Effector memory CD4-positive, alpha-beta T cell (primary cell): ENCODE data around the gene VCL.
"Not testable (repeated sequence)": the region's sequence is repeated elsewhere in the genome, so short reads cannot be mapped to it uniquely, and the experiment has no call there.

ENCODE experiments used
- DNase-seq, 3 donors: peaks; one replicate each; pipeline ENCODE4 v3.0.0-alpha.2; 2020
- H3K27ac ChIP-seq: 2 replicates; pipeline ENCODE4 v1.7.0; 2013; ENCODE audit warnings: mild to moderate bottlenecking, low read length, moderate library complexity; ENCODE audit not compliant: insufficient read depth, poor library complexity, severe bottlenecking
- H3K27me3 ChIP-seq: replicated peaks from 2 replicates; pipeline ENCODE4 v1.7.0; 2013; ENCODE audit warnings: mild to moderate bottlenecking, low read length; ENCODE audit not compliant: insufficient read depth, control insufficient read depth, poor library complexity, severe bottlenecking
- H3K36me3 ChIP-seq: 2 replicates; pipeline ENCODE4 v1.7.0; 2013; ENCODE audit warnings: mild to moderate bottlenecking, low read length, moderate library complexity; ENCODE audit not compliant: control insufficient read depth, insufficient read depth
- H3K4me1 ChIP-seq: 2 replicates; pipeline ENCODE4 v1.7.0; 2013; ENCODE audit warnings: low read length, mild to moderate bottlenecking; ENCODE audit not compliant: control insufficient read depth, insufficient read depth, poor library complexity, severe bottlenecking
- H3K4me3 ChIP-seq: 2 replicates; pipeline ENCODE4 v1.7.0; 2013; ENCODE audit warnings: low read length, low read depth, mild to moderate bottlenecking; ENCODE audit not compliant: insufficient read depth, poor library complexity, severe bottlenecking
- H3K9me3 ChIP-seq: 2 replicates; pipeline ENCODE4 v1.7.0; 2013; ENCODE audit warnings: mild to moderate bottlenecking, low read length, moderate library complexity; ENCODE audit not compliant: control insufficient read depth

Gene VCL

DNA sequence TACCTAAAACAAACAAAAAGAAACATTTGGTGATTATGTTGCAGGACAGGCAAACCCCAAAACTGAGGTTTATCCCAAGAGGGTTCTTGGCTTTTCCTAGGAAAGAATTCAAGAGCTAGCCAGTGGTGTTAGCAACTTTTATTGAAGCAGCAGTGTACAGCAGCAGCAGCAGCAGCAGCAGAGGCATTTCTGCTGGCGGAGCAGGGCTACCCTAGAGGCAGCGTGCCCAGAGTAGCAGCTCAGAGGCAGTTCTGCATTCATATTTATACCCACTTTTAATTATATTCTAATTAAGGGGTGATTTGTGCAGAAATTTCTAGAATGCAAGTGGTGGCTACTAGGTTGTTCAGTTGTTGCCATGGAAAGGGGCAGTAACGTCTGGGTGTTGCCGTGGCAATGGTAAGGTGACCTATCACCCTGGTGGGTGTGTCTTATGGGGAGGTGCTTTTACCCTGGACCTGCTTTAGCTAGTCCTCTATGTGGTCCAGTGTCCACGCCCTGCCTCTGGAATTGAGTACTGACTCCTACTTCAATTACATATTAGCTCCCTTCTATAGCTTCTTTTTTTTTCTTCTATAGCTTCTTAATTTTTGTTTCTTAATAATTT is 53.9 kb downstream of the VCL start:
- no peaks in the 10 kb centered on the region for H3K36me3 ChIP-seq
- DNase-seq, result no peak
- H3K4me3 ChIP-seq, result no peak overlapping the region
- H3K4me1 ChIP-seq, result peaks cover 3% of the 10 kb centered on the region
- no peak overlapping the region for H3K27ac ChIP-seq
- no peaks in the 10 kb centered on the region for H3K9me3 ChIP-seq
- H3K27me3 ChIP-seq, result no peaks in the 10 kb centered on the region

DNA sequence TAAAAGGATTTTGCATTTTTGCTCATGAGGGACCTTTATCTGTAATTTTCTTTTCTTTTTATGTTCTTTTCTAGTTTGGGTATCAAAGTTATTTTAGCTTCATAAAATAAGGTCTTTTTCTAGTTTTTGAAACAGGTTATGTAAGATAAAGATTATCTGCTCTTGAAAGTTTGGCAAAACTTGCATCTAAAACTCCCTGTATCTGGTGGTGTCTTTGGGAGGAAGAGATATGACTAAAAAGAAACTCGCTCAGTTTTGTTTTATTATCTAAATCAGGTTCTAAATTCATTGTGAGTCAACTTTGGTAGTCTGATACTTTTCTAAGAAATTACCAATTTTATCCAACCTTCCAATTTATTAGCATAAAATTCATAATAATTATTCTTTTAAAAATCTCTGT is 55.1 kb downstream of the VCL start:
- H3K36me3 ChIP-seq, result no peaks in the 10 kb centered on the region
- no peaks in the 10 kb centered on the region for H3K9me3 ChIP-seq
- no peaks in the 10 kb centered on the region for H3K27me3 ChIP-seq
- no peak for DNase-seq
- H3K4me1 ChIP-seq, result peaks cover 6% of the 10 kb centered on the region
- H3K4me3 ChIP-seq, result no peak overlapping the region
- no peak overlapping the region for H3K27ac ChIP-seq

DNA sequence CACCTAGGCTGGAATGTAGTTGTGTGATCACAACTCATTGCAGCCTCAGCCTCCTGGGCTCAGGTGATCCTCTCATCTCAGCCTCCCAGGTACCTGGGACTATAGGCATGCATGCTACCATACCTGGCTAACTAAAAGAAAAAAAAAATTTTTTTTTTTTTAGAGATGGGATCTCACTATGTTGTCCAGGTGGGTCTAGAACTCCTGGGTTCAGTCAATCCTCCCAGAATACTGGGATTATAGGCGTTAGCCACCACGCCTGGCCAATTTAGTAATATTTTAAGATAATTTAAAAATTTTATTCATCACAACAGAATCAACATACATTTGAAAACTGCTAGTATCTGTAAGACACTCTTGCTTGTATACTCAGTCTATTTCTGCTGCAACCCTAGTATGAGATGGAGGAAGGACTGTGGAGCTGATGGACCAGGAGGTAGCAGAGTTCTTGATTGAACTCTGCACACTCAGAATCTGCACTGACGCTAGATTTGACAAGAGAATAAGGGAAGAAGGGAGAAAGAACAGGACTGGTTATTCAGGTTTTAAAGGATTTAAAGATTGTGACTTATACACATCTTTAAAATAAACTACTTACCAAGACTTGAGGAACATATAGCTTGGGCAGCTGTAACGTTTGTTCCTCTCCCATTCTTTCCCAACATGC is 57.6 kb downstream of the VCL start:
- no peak overlapping the region for H3K27ac ChIP-seq
- H3K9me3 ChIP-seq, result no peaks in the 10 kb centered on the region
- no peak overlapping the region for H3K4me3 ChIP-seq
- DNase-seq, result no peak
- no peaks in the 10 kb centered on the region for H3K36me3 ChIP-seq
- no peaks in the 10 kb centered on the region for H3K27me3 ChIP-seq
- peaks cover 15% of the 10 kb centered on the region for H3K4me1 ChIP-seq

DNA sequence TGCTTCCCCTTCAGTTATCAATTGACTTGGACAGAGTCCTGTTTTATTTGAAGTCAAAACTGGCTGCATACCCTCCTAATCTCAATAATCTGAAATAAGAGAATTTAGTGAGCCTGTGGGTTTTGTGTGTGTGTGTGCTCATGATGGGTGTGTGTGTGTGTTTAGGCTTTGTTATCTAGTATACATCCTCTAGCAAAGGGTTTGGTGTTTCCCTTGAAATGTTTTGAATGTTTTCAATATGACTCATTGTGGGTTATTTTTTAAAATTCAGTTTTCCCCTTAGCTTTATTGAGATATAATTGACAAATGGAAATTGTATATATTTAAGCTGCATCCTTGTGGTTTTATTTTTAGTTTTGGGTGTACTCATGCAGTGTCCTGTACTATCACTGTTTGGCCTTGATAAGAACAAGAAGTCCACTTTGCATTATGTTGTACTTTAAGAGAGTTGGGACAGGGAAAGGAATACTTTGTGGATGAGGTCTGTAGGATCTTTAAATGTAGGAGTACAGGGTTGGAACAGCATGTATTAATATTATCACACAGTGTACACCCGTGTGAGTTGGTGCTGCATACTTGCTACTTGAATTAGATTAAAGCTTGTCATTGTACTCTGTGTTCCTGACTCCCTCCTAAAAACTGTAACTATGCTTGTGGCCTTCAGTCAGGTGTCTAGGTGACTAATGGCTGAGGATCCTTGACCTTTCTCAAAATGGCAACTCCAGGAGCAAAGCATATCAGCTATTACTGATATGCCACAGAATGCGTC is 58.3 kb downstream of the VCL start:
- Histone ChIP-seq H3K36me3 (no peaks in the 10 kb centered on the region), H3K9me3 (no peaks in the 10 kb centered on the region), H3K27ac (no peak overlapping the region), H3K4me3 (no peak overlapping the region), H3K4me1 (peaks cover 15% of the 10 kb centered on the region), H3K27me3 (no peaks in the 10 kb centered on the region)
- no peak for DNase-seq

DNA sequence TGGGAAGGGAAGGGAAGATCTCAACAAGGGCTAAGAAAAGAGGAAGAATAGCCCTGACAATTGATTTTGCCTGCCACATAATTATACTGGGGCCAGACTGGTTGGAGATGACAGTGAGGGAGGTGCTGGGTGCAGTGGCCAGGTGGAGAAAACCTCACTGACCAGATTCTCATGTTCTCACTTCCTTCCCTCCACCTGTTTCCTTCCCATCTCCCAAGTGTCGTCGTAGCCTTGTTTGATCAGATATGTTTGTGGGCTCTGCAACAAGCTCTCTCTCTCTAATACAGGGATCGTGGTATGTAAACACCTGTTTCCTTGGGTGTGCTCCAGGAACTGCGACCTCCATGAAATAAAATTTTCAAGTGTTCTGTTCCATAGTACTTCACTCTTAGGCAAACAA is 60.2 kb downstream of the VCL start:
- H3K27me3 ChIP-seq, result no peaks in the 10 kb centered on the region
- H3K9me3 ChIP-seq, result no peaks in the 10 kb centered on the region
- DNase-seq, result no peak
- H3K27ac ChIP-seq, result no peak overlapping the region
- H3K4me1 ChIP-seq, result peaks cover 15% of the 10 kb centered on the region
- no peak overlapping the region for H3K4me3 ChIP-seq
- no peaks in the 10 kb centered on the region for H3K36me3 ChIP-seq

DNA sequence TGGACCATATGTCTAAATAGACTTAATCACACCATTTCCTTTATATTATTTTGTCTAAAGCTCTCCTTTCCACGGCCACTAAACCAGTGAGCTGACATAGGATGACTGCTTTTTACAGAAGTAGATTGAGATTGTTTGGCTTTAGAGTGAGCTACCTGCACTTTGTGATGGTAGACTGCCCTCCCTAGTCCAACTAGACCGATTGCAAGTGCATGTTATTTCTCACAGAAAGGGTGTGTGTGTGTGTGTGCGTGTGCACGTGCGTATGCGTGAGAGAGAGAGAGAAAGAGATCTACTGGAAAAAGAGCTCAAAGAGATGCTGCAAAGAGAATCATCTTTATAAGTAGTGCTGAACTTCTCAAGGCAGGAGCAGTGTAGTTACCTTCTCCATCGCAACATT is 60.7 kb downstream of the VCL start:
- H3K4me1 ChIP-seq, result peaks cover 15% of the 10 kb centered on the region

DNA sequence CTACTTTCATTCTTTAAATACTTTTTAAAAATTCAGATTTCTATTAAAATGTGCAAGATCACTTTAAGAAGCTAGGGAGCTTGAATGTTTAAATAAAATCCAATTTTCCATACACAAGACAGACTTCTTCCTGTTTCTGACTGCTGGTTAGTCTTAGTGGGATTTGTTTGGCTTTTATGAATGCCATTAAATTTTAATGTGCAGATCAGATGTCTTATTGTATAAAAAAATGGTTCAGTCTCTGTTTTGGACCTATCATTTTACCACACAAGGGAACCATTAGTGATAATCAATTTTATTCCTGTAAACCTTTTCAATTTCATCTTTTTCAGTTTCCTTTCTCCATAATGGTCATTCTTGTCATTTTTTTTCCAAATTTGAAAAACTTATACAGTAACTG is 63.2 kb downstream of the VCL start:
- no peaks in the 10 kb centered on the region for H3K27me3 ChIP-seq
- no peak overlapping the region for H3K27ac ChIP-seq
- no peaks in the 10 kb centered on the region for H3K9me3 ChIP-seq
- DNase-seq, result no peak
- H3K36me3 ChIP-seq, result peaks cover 8% of the 10 kb centered on the region
- no peak overlapping the region for H3K4me3 ChIP-seq
- peaks cover 15% of the 10 kb centered on the region for H3K4me1 ChIP-seq

More for the DNA sequence above, 60.7 kb downstream of the VCL start:
- Histone ChIP-seq H3K4me3 (no peak overlapping the region), H3K9me3 (no peaks in the 10 kb centered on the region), H3K27me3 (no peaks in the 10 kb centered on the region), H3K36me3 (no peaks in the 10 kb centered on the region), H3K27ac (no peak overlapping the region)
- DNase-seq, result no peak

DNA sequence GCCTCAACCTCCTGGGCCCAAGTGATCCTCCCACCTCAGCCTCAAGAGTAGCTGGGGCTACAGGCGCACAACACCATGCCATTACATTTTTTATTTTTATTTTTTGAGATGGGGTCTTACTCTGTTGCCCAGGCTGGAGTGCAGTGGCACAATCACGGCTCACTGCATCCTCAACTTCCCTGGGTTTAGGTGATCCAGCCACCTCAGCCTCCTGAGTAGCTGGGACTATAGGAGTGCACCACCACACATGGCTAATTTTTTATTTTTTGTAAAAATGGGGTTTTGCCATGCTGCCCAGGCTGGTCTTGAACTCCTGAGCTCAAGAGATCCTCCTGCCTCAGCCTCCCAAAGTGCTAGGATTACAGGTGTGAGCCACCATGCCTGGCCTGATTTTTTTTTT is 64.1 kb downstream of the VCL start:
- peaks cover 11% of the 10 kb centered on the region for H3K4me1 ChIP-seq
- not testable (repeated sequence) for H3K27ac ChIP-seq, H3K4me3 ChIP-seq, H3K27me3 ChIP-seq, H3K9me3 ChIP-seq, DNase-seq, H3K36me3 ChIP-seq

DNA sequence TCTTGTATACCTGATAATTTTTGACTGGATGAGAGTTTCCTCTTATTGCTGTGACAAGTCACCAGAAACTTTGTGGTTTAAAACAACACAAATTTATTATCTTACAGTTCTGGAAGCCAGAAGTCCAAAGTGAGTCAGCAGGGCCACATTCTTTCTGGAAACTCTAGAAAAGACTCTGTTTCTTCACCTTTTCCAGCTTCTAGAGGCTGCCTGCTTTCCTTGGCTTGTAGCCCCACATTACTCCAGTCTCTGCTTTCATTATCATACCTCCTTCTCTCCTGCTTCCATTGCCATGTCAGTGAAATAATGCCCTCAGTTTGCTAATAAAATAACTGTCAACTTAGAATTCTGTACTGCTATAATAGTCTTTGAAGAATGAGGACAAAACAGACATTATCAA is 65.3 kb downstream of the VCL start:
- no peaks in the 10 kb centered on the region for H3K9me3 ChIP-seq
- no peak overlapping the region for H3K27ac ChIP-seq
- no peak overlapping the region for H3K4me3 ChIP-seq
- H3K27me3 ChIP-seq, result no peaks in the 10 kb centered on the region
- DNase-seq, result no peak
- H3K4me1 ChIP-seq, result peaks cover 6% of the 10 kb centered on the region
- H3K36me3 ChIP-seq, result peaks cover 8% of the 10 kb centered on the region
